HepG2 (cell line): ENCODE results near the gene DYNC1LI1. TPM values are rescaled to one million over a fixed set of nuclear protein-coding genes. Genes with fewer than 3 reads are reported as not detected.

Source experiments
- BRD4 ChIP-seq: sonication (generic); formaldehyde crosslinking; IDR thresholded peaks from 2 replicates; pipeline ENCODE4 v1.4.0; 2020; ENCODE audit warnings: missing genetic modification reagents
- CENPBD1 ChIP-seq: sonication (generic); formaldehyde crosslinking; IDR thresholded peaks from 2 replicates; pipeline ENCODE4 v1.8.0; 2022; ENCODE audit warnings: missing genetic modification reagents, low read depth, mild to moderate bottlenecking, borderline replicate concordance
- GTF2F1 ChIP-seq: fragments of 150-350 bp; IDR thresholded peaks from 2 replicates; pipeline ENCODE4 v1.6.1; 2014; ENCODE audit warnings: low read length
- HDAC2 ChIP-seq: sonication (generic); formaldehyde crosslinking; IDR thresholded peaks from 2 replicates; pipeline ENCODE4 v1.4.0; 2020; ENCODE audit warnings: missing genetic modification reagents
- MTF2 ChIP-seq: sonication (generic); formaldehyde crosslinking; IDR thresholded peaks from 2 replicates; pipeline ENCODE4 v1.5.0; 2020; ENCODE audit warnings: missing genetic modification reagents, borderline replicate concordance
- MXD3 ChIP-seq: IDR thresholded peaks from 2 replicates; pipeline ENCODE4 v1.6.1; 2016; ENCODE audit warnings: mild to moderate bottlenecking, missing biosample characterization, missing genetic modification reagents
- MXD4 ChIP-seq: IDR thresholded peaks from 2 replicates; pipeline ENCODE4 v1.6.1; 2016; ENCODE audit warnings: mild to moderate bottlenecking, missing biosample characterization, missing genetic modification reagents
- NFE2 ChIP-seq: sonication (generic); formaldehyde crosslinking; IDR thresholded peaks from 2 replicates; pipeline ENCODE4 v1.4.0; 2020; ENCODE audit warnings: missing genetic modification reagents
- RNF2 ChIP-seq: fragments of 450-650 bp; conservative IDR thresholded peaks from 2 replicates; pipeline ENCODE4 v1.6.1; 2016; ENCODE audit warnings: low read depth
- SAFB2 ChIP-seq: sonication (generic); formaldehyde crosslinking; IDR thresholded peaks from 2 replicates; pipeline ENCODE4 v1.5.1; 2020; ENCODE audit warnings: missing genetic modification reagents, low read depth, mild to moderate bottlenecking, borderline replicate concordance
- SALL1 ChIP-seq: sonication (generic); formaldehyde crosslinking; IDR thresholded peaks from 2 replicates; pipeline ENCODE4 v1.8.0; 2022; ENCODE audit warnings: mild to moderate bottlenecking, missing genetic modification reagents
- SP140L ChIP-seq: sonication (generic); formaldehyde crosslinking; IDR thresholded peaks from 2 replicates; pipeline ENCODE4 v1.4.0; 2020; ENCODE audit warnings: missing genetic modification reagents, borderline replicate concordance
- SYNCRIP ChIP-seq: fragments of 200-400 bp; formaldehyde crosslinking; IDR thresholded peaks from 2 replicates; pipeline ENCODE4 v1.6.1; 2018; ENCODE audit warnings: mild to moderate bottlenecking, low read depth, low read length; ENCODE audit not compliant: insufficient read depth
- TEAD2 ChIP-seq: sonication (generic); formaldehyde crosslinking; IDR thresholded peaks from 2 replicates; pipeline ENCODE4 v1.9.0; 2021; ENCODE audit warnings: missing genetic modification reagents
- WIZ ChIP-seq: sonication (generic); formaldehyde crosslinking; IDR thresholded peaks from 2 replicates; pipeline ENCODE4 v1.5.1; 2020; ENCODE audit warnings: mild to moderate bottlenecking, missing genetic modification reagents
- ZBTB25 ChIP-seq: IDR thresholded peaks from 2 replicates; pipeline ENCODE4 v1.6.1; 2018; ENCODE audit warnings: missing genetic modification reagents
- ZFP82 ChIP-seq: sonication (generic); formaldehyde crosslinking; IDR thresholded peaks from 2 replicates; pipeline ENCODE4 v1.5.1; 2020; ENCODE audit warnings: mild to moderate bottlenecking, missing genetic modification reagents, borderline replicate concordance
- ZNF224 ChIP-seq: sonication (generic); formaldehyde crosslinking; IDR thresholded peaks from 2 replicates; pipeline ENCODE4 v1.5.0; 2020; ENCODE audit warnings: mild to moderate bottlenecking, missing genetic modification reagents
- ZNF460 ChIP-seq: sonication (generic); formaldehyde crosslinking; IDR thresholded peaks from 2 replicates; pipeline ENCODE4 v1.5.1; 2020; ENCODE audit warnings: missing genetic modification reagents, mild to moderate bottlenecking, borderline replicate concordance
- ZNF629 ChIP-seq: sonication (generic); formaldehyde crosslinking; conservative IDR thresholded peaks from 2 replicates; pipeline ENCODE4 v1.5.0; 2020; ENCODE audit warnings: missing genetic modification reagents
- ZNF75D ChIP-seq: sonication (generic); formaldehyde crosslinking; IDR thresholded peaks from 2 replicates; pipeline ENCODE4 v1.8.1; 2023; ENCODE audit warnings: missing genetic modification reagents, mild to moderate bottlenecking, borderline replicate concordance
- polyA plus RNA-seq, 8 experiments: library from polyadenylated mRNA; depleted of rRNA in 3 of 8; stranded (reverse) in 7 of 8; unstranded in 1 of 8; fragments of >200 nt; fragmentation: Illumina TruSeq in 4 of 8; extraction: Trizol in 4 of 8; gene quantifications; 2 replicates each; pipeline versions ENCODE4 v1.2.1 to v1.2.3, GENCODE V29; 2011 to 2016; ENCODE audit warnings: low read depth in 4 of 8, missing spikeins in 1 of 8, mixed read lengths in 1 of 8; ENCODE audit not compliant: insufficient read depth in 1 of 8
- total RNA-seq, 5 experiments: library from RNA; depleted of rRNA; stranded (reverse); fragments of >200 nt; fragmentation: Illumina TruSeq; extraction: Trizol; gene quantifications; 2 replicates each; pipeline ENCODE4 v1.2.3, GENCODE V29; 2016; ENCODE audit warnings: low read depth in 1 of 5
- TF ChIP-seq, protein P1 (sequence below): IDR thresholded peaks from 2 replicates; pipeline ENCODE4 v1.4.0; 2020; ENCODE audit warnings: mild to moderate bottlenecking, missing genetic modification reagents
- TF ChIP-seq, protein P2 (sequence below): sonication (generic); formaldehyde crosslinking; IDR thresholded peaks from 2 replicates; pipeline ENCODE4 v1.5.0; 2020; ENCODE audit warnings: missing genetic modification reagents
- TF ChIP-seq, protein P3 (sequence below): sonication (generic); formaldehyde crosslinking; IDR thresholded peaks from 2 replicates; pipeline ENCODE4 v1.4.0; 2020; ENCODE audit warnings: mild to moderate bottlenecking, missing genetic modification reagents

The DYNC1LI1 gene
- total and polyA plus RNA-seq, 2 of the 13 experiments (the other 11 are each of a cell fraction or from before 2014, with no cell fraction given), result 13.4 to 37.1 TPM

- TF ChIP-seq ZNF75D (CRISPR knock-in tag) (no peak), NFE2 (peak; percentile 37; the same call in 1 of the 2 replicates), ZBTB25 (CRISPR knock-in tag) (no peak; the same call in 1 of the 2 replicates), GTF2F1 (no peak), ZNF224 (CRISPR knock-in tag) (0 out of 2 replicates have a peak, but pooled peaks have one; percentile 3), SP140L (CRISPR knock-in tag) (no peak), BRD4 (CRISPR knock-in tag) (no peak), RNF2 (peak; percentile 93), TEAD2 (no peak), ZNF629 (CRISPR knock-in tag) (no peak), WIZ (CRISPR knock-in tag) (no peak), MXD4 (no peak; the same call in 1 of the 2 replicates), SAFB2 (CRISPR knock-in tag) (no peak; the same call in 1 of the 2 replicates), ZFP82 (CRISPR knock-in tag) (0 out of 2 replicates have a peak, but pooled peaks have one; percentile 56), HDAC2 (CRISPR knock-in tag) (no peak), CENPBD1 (CRISPR knock-in tag) (no peak), SYNCRIP (no peak), MXD3 (CRISPR knock-in tag) (no peak), ZNF460 (CRISPR knock-in tag) (no peak), MTF2 (CRISPR knock-in tag) (no peak), SALL1 (peak; percentile 49)
- TF ChIP-seq, protein P1, sequence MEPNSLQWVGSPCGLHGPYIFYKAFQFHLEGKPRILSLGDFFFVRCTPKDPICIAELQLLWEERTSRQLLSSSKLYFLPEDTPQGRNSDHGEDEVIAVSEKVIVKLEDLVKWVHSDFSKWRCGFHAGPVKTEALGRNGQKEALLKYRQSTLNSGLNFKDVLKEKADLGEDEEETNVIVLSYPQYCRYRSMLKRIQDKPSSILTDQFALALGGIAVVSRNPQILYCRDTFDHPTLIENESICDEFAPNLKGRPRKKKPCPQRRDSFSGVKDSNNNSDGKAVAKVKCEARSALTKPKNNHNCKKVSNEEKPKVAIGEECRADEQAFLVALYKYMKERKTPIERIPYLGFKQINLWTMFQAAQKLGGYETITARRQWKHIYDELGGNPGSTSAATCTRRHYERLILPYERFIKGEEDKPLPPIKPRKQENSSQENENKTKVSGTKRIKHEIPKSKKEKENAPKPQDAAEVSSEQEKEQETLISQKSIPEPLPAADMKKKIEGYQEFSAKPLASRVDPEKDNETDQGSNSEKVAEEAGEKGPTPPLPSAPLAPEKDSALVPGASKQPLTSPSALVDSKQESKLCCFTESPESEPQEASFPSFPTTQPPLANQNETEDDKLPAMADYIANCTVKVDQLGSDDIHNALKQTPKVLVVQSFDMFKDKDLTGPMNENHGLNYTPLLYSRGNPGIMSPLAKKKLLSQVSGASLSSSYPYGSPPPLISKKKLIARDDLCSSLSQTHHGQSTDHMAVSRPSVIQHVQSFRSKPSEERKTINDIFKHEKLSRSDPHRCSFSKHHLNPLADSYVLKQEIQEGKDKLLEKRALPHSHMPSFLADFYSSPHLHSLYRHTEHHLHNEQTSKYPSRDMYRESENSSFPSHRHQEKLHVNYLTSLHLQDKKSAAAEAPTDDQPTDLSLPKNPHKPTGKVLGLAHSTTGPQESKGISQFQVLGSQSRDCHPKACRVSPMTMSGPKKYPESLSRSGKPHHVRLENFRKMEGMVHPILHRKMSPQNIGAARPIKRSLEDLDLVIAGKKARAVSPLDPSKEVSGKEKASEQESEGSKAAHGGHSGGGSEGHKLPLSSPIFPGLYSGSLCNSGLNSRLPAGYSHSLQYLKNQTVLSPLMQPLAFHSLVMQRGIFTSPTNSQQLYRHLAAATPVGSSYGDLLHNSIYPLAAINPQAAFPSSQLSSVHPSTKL, result no peak
- TF ChIP-seq, protein P2, sequence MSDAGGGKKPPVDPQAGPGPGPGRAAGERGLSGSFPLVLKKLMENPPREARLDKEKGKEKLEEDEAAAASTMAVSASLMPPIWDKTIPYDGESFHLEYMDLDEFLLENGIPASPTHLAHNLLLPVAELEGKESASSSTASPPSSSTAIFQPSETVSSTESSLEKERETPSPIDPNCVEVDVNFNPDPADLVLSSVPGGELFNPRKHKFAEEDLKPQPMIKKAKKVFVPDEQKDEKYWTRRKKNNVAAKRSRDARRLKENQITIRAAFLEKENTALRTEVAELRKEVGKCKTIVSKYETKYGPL (CRISPR knock-in tag), result 0 out of 2 replicates have a peak, but pooled peaks have one; percentile 23
- TF ChIP-seq, protein P3, sequence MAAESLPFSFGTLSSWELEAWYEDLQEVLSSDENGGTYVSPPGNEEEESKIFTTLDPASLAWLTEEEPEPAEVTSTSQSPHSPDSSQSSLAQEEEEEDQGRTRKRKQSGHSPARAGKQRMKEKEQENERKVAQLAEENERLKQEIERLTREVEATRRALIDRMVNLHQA (CRISPR knock-in tag), result no peak
These were observed at the start of gene DYNC1LI1 (continued) for GRCh38 chr3:32570421-32571191.
